Measurements from ENCODE around the gene CECR2.

GRCh38 chr22:17342361-17342760 is 26.9 kb upstream of the CECR2 start:
- TF ChIP-seq CTCF (conservative IDR thresholded peaks at IDR 0.05 in 1 of 2, IDR thresholded peaks at IDR 0.05 in 1 of 2; ENCODE audit: extremely low read depth in 1 of 2, insufficient read depth in 1 of 2, low read depth in 1 of 2, low read length in 2 of 2) = no peak
- no peak for TF ChIP-seq EZH2 (IDR thresholded peaks at IDR 0.05; ENCODE audit: borderline replicate concordance, low read length)
